Cardiac septum (tissue), 1 donor: ENCODE data around the gene LRP1. TPM values are rescaled to one million over a fixed set of nuclear protein-coding genes. Genes with fewer than 3 reads are reported as not detected.
A peak's percentile ranks its signal among the peaks of the same experiment; 100 is the strongest.

Source experiments
- DNase-seq: peaks from one replicate; pipeline ENCODE4 v3.0.0-alpha.2; 2020; ENCODE audit warnings: low spot score
- intact Hi-C: fragments of 100-400 bp; cut with DNase I; formaldehyde crosslinking; loops from one replicate; pipeline ENCODE4 v1.14.0; 2022
- total RNA-seq: library from RNA; stranded (reverse); fragmentation: NEBNext Ultra II Directional; extraction: Animal tissue kit (Norgen Biotek cat#: 25700); gene quantifications from one replicate; pipeline ENCODE4 v1.2.1, GENCODE V29; 2021
- donor health status: DM: no; HTN: no; CAD: no.

Gene LRP1
- total RNA-seq, 1 donor from 2014 or later: 103 TPM

DNA sequence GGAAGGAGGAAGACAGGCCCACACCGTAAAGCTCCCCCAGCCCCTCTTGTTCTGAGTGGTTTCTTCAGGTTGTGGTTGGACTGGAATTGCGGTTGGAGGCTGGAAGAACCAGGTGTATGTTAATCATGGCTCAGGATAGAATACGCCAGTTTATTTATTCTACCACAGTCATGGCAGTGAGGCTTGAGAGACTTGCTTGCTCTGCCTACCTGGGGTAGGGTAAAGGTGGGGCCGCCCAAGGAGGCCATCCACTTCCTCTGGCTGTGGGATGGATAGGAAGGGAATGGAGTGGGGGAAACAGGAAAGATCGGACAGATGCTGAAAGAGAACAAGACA, 109.3 kb downstream of the LRP1 start:
- no peak for DNase-seq
- intact Hi-C loops: no loop called here

DNA sequence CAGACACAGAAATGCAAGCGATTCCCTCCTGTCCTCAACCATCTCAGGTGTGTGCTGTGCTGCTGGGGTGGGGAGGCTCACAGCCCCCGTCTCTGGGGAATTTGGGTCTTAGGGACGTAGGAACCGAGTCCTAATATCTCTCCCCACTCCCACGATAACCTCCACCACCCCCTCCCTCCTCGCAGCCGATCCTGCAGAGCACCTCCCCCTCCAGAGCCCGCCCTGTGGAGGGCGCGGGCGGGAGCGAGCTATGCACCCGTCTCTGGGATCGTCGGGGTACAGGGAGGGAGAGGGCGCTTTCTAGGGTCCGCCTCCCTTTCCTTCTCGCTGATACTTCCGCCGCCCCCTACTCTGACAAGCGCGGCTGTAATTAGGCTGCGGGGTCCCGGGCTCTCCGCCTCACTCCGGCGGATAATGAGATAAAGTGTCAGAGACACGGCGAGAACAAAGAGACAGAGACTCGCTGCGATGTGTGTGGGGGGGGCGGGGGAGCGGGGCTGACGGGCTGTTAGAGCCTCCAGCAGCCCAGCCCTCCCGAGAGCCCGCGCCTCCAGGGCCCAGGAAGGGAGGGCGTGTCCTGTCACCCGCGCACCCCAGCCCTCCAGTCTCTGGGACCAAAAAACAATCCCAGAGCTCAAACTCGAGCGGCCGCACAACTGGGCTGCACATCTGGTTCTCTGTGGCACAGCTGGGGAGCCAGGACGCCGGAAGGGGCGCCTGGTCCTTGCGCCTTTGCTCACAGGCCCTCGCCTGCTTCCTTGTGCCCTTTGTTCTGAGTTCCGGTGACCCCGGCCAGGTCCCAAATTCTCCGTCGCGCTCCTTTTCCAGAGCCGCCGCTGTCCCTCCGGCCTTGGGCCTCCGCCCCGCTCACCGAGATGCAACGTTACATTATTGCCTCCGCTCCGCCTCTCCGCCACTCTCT, 109.9 kb downstream of the LRP1 start:
- intact Hi-C loops: no loop called here
- DNase-seq: no peak

DNA sequence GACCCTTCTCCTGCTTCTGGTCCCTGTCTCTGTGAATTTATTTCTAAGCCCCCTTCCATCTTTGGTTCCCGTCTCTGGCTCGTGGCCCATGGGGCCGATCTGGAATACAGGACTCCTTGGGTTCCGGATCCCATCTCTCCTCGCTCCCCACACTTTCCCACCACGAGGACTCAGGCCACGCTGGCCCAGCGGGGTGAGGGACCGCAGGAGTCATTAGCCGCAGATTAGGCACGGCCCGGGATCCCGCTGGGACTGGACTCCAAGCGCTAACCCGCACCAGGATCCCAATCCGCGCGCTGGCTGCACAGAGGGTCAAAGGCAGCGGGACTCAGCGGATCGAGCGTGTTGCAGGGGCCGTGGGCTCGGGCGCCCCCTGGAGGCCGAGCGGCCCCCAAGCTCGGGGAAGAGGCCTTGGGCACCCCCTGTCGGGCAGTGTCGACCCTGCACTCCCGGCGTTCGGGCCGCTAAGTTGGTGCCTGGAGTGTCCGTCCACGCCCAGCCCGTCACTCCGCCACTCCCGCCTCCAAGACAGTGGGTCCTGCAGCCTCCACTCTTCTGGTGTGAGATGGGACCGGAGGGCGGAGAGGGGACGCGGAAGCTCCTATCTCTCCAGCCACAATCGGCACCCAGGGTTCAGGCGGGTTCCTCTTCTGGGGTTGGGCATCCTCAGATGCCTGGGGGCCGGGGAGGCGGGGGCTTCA, 110.7 kb downstream of the LRP1 start:
- intact Hi-C loops: loop anchor here (1.0 kb wide), 1 partner anchor 23 kb away; the partner anchor contains the start of gene NXPH4
- peak; percentile 95 for DNase-seq

DNA sequence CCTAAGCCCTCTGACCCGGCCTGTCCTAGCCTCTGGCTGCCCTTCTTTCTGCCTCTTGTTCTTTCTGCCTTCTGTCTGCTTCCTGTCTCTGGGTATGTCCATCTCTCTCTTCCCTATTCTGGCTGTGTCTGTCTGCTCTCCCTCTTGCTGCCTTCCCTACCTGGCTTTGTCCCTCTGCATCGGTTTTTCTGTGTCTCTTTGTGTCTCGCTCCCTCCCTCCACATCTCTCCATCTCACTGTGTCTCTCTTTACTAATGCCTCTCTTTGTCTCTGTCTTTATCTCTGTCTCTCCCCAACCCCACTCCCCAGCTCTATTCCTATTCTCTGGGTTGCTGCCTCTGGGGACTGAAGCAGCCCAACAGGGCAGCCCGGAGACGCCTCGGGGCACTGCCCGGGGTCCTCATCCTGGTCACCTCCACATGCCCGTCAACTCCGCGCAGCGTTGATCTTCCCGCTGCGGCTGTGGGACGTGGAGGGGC, 111.3 kb downstream of the LRP1 start:
- intact Hi-C loops: loop anchor here (1.0 kb wide), 1 partner anchor 23 kb away; the partner anchor contains the start of gene NXPH4
- no peak for DNase-seq

DNA sequence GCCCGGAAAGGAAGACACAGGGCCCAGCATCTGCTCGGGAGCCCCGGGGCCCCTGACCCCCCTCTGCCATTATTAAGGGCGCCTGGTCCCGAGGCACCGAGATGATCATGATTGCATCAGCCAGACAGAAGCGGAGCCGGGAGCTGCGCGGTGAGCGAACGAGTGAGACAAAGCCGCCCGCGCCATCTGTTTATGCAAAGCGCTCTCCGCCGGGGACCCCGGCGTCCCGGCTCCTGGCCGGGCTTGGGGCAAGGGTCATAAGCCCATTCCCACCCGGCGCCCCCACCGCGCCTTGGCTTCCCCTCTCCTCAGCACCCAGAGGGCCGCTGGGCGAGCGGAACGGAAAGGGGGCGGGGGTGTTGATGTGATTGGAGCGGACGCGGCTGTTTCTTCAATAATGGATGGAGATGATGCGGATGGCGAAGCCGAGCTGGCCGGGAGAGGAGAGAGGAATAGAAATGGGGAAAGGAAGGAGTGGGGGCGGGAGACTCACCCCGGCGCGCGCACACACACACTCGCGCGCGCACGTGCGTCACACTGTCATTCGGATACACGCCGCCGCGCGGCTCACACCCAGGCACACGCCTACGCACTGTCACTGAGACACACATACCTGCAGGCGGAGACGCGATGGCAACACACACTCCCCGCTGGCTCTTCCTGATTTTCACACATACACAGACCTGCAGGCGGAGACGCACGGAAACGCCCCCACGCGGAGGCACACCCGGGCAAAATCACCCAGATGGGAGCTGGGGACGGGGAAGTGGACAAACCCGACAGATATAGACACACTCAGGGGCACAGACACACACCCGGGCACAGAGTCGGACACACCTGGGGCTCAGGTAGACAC, 112.0 kb downstream of the LRP1 start:
- DNase-seq: no peak
- intact Hi-C loops: no loop called here

DNA sequence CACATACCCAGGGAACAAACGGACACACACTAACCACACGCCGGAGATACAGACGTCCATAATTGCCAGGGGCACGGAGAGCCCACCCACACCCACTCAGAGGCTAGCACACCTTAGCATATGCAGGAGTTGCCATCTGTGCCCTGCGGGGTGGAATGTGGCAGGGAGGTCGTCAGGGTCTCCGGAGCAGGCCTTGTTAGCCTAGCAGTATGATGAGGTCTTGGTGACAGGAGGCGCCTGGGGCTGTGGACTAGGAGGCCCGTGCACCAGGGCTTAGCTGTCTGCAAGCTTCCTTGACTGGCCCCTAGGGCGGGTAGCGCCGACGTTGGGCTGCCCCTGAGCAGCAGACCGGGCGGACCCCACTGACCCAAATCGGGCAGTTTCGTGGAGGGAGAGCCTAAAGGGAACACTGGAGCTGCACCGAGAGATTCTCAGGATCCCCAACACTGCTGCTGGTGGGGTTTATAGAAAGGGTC, 112.7 kb downstream of the LRP1 start:
- intact Hi-C loops: no loop called here

DNA sequence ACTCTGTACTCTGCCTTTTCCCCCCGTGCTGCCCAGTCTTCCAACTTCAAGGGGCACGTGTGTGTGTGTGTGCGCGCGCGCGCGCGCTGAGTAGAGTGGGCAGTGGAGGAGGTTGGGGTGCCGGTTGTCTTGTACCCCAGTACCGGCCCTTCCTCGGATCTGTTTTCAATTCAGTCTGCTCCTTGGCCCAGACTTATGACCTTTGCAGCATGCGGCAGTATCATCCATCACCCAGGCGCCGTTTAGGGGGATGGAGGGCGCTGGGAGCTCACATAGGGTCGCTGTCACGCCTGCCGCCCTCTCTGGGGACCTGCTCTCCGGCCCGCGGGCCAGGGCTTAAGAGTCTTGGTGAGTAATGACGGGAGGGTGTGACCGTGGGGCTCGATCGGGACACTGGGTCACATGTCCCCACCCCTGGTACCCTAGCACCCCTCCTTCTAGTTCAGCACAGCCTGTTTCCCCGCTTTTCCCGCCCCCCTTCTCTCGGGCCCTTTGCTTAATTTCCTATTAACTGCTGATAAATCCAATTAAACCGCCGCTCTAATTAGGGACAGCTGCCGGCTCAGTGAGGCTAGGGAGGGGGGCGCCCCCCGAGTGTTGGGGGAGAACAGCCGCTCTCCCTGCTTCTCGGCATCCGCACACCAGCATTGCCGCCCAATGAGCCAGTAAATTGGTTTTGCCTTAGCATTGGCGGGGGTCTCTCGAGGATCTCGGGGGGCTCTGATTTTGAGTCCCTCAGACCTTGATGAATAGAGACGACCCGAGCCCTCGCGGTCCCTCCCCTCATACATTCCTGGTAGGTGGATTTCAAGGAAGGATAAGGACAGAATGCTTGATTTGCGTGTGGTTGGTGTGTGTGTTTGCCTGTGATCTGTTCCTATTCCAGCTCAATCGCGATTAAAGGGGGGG, 113.4 kb downstream of the LRP1 start:
- intact Hi-C loops: no loop called here
- no peak for DNase-seq

More for the DNA sequence above, 112.7 kb downstream of the LRP1 start:
- no peak for DNase-seq

DNA sequence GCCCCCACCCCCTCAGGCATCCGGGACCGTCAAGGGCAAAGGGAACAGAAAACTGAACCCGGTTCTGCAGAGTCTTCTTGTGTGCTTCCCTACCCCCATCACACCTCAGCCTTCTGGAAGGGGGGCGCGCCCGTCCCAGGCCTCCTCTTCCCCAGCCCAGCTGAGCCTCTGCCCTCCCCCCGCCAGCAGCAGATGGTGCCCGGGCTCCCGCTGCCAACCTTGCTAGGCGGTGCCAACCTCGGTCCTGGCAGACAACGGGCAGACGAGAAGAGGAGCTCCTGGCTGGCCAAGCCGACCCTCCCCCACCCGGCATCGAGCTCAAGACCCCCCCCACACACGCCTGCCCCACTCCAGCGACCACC, 114.0 kb downstream of the LRP1 start:
- DNase-seq: no peak
- intact Hi-C loops: no loop called here

DNA sequence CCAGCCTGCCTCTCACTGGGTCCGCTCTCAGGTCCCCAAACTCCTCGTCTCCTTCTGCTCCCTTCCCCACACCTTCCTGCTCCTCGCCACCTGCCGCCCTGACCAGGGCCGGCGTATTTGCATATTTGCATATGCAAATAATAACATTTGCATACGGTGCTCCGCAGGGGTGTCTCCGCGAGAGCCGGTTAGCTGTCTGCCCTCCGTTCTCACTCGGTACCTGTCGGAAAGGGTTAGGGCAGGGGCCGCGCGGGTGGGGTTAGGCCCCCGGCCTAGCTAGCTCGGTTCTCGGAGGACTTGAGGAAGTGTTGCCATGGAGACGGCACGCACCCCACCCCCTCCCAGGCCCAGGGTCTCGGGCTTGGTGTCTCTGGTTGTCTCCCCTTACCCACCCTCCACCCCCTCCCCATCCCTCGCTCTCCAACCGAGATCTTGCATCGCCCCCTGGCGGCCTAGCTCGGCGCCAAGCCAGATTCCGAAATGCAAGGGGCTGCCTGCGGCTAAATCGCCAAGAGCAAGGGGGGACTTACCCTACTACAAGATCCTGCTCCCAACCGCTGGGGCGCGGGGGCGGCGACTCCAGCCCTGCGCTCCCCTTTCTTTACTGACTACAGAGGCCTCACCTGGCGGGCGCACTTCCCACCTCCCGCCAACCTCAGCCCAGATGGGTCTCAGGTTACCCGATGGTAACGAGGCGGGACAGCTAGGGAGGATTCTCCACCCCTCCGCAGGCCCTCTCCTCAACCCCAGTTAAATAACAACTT, 114.6 kb downstream of the LRP1 start:
- DNase-seq: no peak
- intact Hi-C loops: no loop called here

DNA sequence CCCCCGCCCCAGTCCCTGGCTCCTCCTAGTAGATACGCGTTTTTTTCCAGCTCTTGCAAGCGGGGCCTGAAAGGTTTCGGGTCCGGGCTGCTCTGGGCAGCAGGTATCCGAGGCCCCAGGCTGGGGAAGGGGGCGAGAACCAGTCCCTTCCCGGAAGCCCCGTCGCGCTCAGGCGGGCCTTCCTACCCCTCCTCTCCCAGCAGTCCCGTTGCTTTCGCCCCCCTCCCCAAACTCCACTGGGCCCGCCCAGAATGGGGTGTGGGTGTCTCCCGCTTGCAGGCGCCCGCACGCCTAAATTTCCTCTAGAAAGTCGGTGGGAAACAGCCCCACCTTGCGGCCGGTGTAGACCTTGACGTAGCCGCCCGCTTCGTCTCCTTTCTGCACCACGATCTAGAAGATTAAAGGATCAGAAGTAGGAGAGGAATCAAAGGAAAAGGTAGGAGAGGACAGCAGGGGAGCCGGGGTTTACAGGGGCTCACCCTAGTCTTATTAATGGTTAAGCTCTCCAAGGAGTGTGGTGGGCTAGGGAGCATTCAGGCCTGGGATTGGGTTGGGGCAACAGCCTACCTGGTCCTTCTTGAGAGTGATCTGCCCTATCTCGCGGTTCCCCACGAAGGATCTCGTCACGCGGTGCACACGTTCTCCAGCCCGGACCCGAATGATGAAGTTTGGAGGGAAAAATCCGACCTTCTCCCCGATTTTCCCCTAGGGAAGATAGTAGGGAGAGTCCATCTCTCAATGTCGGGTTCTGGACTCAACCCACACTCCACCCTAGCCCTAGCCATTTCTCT, 115.4 kb downstream of the LRP1 start:
- DNase-seq: peak; percentile 92
- intact Hi-C loops: no loop called here

DNA sequence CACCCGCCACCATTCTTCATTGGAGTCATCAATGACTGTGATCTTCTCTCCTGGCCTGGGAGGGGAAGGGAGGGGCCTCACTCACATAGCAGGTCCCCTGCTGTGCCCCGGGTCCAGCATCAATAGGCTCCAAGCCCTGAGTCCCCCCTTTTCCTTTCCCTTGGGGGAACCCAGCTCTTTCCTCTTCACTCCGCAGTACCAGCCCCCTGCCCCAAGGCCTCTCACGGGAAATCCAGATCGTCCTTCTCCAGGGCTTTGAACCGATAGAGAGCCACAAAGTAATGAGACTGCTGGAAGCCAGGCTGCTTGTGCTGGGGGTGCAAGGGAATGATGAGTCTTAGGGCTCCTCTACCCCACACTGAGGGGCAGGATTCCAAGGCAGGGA, 116.0 kb downstream of the LRP1 start:
- no peak for DNase-seq
- intact Hi-C loops: no loop called here

DNA sequence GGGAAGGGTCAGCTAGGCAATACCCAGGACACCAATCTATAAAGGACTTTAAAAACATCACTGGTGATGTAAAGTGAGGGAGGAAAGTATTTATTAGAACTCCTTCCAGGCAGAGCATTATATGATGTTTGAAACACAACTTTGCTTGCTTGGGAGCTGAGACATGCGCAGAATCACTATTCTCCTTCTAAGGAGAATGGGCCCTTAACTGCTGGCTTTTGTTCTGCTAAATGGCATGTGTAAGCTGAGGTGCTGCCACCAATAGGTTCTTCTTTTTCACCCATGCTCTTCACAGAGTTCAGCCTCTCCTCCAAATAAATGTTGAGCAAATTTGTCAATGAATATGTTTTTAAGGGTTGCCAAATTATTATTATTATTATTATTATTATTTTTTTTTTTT, 118.8 kb downstream of the LRP1 start:
- intact Hi-C loops: no loop called here
- no peak for DNase-seq

DNA sequence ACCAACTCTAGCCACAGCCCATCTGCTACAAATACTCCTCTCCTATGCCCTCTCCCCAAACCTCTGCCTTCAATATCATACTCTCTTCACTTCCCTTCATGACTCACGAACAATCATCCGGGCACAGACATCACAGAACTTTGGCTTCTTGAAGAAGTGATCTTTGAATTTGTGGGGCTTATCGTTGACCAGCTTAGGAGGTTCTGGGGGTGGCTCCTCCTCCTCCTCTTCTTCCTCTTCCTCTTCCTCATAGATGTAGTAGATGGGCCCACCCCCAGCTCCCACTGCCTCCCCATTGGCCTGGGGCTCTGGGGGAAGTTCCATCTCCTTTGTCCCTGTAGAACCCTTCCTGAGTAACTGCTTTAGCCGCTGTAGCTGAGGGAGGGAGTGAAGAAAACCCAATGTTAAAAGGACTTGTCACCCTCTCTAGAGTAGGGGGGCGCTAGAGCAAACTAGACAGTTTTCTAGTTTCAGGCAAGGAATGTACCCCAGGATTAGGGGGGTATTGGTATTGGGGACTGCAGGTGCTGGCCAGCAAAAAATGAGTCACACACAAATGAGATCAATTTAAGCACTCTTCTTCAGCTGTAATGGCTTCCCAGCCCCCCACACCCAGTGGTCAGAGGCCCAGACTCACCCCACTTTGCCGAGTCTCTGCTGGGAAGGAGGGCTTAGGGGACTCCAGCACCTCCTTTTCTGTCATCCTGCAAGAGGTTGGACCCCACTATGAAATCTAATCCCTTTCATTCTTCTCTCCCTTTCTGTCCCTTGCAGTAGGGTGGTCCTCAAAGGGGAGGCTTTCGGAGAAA, 120.9 kb downstream of the LRP1 start:
- DNase-seq: peak; percentile 71
- intact Hi-C loops: no loop called here

DNA sequence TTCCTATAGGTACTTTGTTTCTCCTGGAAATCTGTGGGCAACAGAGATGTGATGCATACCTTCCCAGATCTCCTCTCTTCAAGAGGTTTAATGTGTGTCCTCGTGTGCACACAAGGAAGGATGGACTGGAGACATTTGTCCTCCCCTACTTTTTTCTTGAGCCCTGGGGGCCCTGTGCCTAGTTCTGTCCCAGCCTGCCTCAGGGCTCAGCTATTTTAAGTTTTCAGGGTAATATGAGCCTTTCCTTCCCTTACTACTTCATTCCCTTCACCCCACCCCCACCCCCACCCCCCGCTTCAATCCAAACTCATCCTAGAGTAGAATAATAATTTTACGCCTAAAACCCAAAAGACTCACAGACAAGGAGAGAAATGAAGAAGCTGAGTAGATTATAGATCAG, 122.3 kb downstream of the LRP1 start:
- intact Hi-C loops: no loop called here
- no peak for DNase-seq

DNA sequence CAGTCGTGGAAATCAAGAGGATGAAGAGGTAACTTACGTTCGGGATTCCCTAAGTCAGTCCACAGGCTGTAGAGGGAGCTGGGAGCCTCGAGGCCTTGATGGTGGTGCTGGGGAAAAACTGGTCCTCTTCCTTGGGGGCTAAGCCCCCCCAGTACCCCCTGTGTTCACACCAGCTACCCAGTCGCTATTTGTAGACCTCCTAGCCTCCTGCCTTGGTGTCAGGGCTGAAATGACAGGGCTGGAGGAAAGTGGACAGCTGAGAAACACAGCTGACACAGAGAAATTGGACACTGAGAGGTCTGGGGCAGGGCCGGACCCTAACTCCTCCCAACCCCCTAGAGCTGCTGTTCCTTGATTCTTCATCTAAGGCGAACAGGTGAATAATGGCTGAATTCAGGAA, 122.7 kb downstream of the LRP1 start, which contains the start of gene STAC3:
STAC3 (minus strand) TSS at position 232 of the 400 bp plus-strand sequence. CDS start 1,551 bp downstream, outside the sequence.
- intact Hi-C loops: no loop called here
- DNase-seq: peak; percentile 49

DNA sequence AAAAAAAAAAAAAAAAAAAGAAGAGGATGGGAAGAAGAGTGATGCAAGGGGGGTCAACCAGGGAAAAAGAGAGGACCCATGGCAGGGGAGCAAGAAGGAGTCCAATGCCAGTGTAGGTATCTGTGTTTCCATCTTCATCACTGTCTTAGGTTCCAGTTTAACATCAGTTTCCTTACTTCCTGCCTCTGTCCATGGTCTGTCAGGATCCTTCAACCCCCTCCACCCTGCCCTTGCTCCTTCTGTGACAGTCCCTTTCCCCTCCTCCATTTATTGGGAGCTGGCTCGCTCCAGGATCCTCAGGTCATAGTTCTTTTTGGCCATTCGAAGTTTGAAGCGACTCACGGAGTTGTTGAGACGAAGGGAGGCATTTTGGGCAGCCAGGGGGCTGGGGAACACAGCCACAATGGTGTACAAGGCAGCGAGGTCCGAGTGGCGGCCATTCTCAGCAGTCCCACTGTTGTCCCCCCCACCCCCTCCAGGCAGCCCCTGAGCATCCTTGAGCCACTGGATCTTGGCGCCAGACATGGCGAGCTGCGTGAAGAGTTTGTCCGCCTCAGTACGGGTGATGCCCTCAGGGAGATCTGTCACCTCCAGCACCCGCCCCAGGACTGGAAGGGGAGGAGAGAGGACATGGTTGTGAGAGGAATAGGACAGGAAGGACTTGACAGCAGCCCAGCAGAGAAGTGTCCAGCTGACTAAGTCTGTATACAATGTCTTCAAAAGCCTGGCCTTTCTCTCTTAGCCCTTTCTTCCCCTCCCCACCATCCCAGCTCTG, 126.4 kb downstream of the LRP1 start:
- peak; percentile 66 for DNase-seq
- intact Hi-C loops: no loop called here
